ENCODE data around the gene EFNA5.
A peak's percentile ranks its signal among the peaks of the same experiment; 100 is the strongest.
"Not testable (repeated sequence)": the region's sequence is repeated elsewhere in the genome, so short reads cannot be mapped to it uniquely, and the experiment has no call there.

EFNA5 gene

GRCh38 chr5:107472620-107473064 is 198.1 kb downstream of the EFNA5 start:
- intact Hi-C loops (cut with DNase I) = no loop called here
- no peak for DNase-seq

DNA sequence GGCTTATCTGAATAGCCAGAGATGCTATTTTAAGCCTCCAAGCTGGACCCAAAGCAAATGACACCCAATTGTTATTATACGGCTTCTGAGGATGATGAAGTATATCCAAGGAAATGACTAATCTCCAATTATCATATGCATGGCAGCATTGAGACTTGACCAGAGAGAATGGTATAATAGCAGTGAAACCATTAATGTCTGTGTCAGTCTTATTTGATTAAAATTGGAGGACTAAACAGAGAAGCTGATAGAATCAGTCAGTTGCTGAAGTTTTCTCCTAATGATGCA is 200.5 kb downstream of the EFNA5 start:
- DNase-seq = no peak
- intact Hi-C loops (cut with DNase I) = no loop called here

DNA sequence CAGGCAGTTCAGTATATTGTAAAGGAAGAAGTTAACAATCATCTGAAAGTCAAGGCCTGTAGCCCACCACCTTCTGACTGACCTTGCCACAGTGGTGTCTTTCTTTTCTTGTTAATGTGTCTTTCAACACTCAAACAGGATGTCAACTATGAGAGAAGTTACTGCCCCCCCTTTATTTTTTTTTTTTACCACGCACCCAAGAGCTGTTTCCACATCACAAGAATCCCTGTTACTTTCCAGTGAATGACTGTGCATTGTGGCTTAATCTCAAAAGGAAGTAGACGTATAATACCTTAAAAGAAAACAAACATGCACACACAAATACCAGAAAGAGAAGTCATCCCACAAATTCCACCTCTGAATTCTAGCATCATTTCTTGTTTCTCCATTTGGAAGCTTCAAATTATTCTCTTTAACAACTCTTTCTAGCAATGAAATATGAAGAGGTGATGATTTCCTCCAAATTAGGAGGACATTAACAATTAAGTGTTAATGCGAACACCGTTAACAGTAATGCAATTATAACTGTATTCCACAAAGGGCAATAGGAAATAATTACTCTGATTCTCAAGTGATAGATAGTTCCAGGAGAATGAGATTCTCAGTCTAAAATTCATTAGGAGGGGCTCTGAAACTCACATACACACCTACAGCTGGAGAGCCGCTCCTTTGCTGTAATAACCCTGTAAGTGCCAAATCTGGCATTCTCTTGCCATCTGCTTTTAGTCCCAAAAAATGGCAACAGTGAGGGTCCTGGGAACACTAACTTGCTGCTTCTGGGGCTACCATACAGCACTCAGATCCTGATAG is 201.0 kb downstream of the EFNA5 start:
- no peak for DNase-seq
- intact Hi-C loops (cut with DNase I) = no loop called here

- intact Hi-C loops (cut with DNase I) = no loop called here
- DNase-seq = no peak
Observed at GRCh38 chr5:107469064-107469463, 201.7 kb downstream of the EFNA5 start.

GRCh38 chr5:107468276-107468675 is 202.5 kb downstream of the EFNA5 start:
- intact Hi-C loops (cut with DNase I) = no loop called here
- no peak for DNase-seq

DNA sequence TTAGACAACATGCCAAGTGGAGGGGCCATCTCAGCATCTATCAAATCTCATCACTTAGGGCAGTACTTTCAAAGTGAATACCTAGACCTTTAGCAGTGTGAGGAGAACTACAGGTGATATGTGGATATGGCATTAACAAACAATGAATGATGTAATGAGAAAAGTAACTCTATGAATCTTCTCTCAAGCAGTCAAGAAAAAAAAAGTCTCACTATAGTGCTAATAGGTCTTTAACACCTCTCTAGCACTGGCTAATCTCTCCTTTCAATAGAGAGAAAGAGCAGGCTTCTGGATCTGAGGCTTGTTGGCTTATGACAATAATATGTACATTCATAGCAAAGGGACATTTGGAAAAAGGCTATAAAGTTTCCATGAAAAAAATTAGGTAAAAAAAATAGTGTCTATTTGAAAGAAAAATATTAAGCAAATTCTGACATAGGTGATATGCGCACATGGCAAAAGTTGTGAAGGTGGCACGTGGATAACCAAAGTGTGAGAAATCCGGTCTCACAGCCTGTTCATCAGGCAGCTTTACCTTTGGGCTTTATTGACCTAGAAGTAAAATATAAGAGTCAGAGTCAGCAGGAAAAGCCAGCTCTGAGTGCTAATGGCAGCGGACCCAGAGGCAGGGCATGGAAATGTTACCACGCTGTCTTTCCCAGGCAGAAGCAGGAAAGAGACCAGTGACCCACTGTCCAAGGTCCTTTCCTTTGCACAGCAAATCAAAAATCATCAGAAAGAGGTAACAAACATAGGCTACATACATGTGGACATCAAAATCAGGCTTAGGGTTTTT is 203.4 kb downstream of the EFNA5 start:
- intact Hi-C loops (cut with DNase I) = no loop called here
- no peak for DNase-seq

DNA sequence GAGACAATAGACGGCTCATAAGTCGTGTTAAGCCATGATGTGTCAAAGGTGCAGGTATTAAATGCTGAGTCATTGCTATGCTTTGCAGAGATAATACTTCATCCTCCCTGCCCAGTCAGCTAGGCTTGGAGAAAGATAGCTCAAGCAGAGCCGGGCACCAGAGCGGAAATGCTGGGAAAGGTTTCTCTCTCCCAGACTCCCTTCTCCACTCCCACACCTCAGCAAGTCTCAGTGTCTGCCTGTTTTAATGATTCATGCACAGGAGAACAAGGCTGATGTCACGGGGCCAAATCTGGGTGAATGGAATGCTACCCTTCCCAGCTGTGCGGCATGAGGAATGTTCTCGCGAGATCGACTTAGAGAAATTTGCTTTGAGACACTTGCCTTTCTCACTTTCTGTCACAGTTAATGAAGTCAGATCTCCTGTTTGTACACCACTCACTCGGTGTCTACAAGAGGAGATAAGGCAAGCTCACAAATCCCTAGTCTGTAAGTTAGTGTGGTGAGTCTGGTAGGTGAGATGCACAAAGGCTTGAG is 204.4 kb downstream of the EFNA5 start:
- DNase-seq = peak in 8 of 10 donors; percentile 12 to 76 (median 34)

GRCh38 chr5:107464876-107465275 is 205.9 kb downstream of the EFNA5 start:
- no peak for DNase-seq
- intact Hi-C loops (cut with DNase I) = no loop called here

More for the DNA sequence above, 204.4 kb downstream of the EFNA5 start:
- intact Hi-C loops (cut with DNase I) = no loop called here

DNA sequence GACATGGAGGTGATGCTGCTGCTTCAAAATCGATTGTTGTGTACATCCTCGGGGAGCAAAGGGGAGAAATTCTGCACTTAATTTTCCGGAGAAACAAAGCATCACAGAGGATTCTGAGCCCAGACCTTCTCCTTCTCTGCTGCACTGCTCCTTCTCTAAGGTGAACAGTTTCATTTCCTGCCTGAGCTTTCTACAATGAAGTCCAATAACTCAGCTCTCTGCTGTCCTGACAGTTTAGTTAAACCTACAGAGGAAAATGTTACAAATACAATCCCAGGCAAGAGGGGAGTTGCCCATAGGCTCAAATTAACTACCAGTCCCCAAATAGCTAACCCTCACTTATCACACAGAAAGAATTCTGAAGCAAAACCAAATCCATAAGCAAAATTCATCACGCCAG is 206.3 kb downstream of the EFNA5 start:
- DNase-seq = no peak
- intact Hi-C loops (cut with DNase I) = no loop called here

GRCh38 chr5:107463731-107464130 is 207.0 kb downstream of the EFNA5 start:
- DNase-seq = no peak
- intact Hi-C loops (cut with DNase I) = no loop called here

DNA sequence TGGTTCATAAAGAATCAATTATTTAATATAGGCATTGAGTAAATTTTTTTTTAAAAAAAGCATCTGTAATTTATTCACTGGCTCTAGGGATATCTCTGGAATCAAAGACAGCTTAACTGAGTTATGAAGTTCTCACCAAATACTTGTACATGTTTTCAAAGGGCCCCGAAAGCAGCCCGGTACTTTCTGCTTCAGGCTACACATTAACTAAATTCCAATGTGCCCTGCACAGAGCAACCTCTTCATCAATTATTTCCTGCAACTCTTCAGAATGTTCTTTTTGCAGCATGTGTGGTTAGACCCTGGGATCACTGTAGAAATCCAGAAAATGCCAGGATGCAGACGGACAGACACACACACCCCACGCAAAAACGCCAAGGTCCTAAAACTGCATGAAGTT is 209.0 kb downstream of the EFNA5 start:
- DNase-seq = no peak
- intact Hi-C loops (cut with DNase I) = no loop called here

- DNase-seq = no peak
- intact Hi-C loops (cut with DNase I) = no loop called here
Observed at GRCh38 chr5:107460789-107461188, 209.9 kb downstream of the EFNA5 start.

DNA sequence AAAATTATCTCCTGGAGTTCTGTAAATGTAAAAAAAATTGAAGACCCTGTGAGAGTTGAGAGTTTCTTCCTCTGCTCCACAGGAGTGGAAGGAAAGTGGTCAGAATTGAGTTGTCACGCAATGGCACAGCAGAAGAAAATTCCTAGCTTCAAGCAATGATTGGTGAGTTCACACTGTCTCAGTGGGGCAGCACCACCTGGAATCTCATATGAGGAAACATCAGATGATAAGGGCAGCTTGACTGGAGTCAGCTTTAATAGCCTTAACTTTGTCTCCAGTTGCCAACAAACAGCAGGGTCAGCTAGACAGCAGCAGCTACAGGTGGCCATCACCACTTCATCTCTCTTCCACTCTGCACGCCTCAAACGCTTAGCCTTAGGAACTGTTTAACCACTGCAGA is 211.1 kb downstream of the EFNA5 start:
- intact Hi-C loops (cut with DNase I) = no loop called here

DNA sequence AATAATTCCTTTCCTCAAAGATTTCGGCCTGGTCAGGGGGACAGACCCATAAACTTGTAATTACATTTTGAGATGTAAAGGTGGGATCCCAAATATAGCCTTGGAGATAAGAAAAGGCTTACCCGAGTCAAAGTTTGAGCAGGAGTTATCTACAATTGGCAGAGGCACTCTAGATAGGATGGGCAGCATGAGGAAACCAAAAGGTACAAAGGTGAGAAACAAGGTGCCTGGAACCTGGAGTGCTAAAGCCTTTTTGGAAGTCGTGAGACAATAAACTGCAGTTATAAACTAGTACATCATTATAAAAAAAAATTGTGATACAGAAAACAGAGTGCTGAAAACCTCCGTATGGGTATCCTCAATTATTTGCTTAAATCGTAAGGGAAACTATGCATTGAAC is 212.4 kb downstream of the EFNA5 start:
- DNase-seq = no peak
- intact Hi-C loops (cut with DNase I) = no loop called here

More for the DNA sequence above, 211.1 kb downstream of the EFNA5 start:
- DNase-seq = no peak

GRCh38 chr5:107457881-107458280 is 212.9 kb downstream of the EFNA5 start:
- intact Hi-C loops (cut with DNase I) = no loop called here
- DNase-seq = no peak

- no peak for DNase-seq
- intact Hi-C loops (cut with DNase I) = no loop called here
Observed at GRCh38 chr5:107457138-107457537, 213.6 kb downstream of the EFNA5 start.

DNA sequence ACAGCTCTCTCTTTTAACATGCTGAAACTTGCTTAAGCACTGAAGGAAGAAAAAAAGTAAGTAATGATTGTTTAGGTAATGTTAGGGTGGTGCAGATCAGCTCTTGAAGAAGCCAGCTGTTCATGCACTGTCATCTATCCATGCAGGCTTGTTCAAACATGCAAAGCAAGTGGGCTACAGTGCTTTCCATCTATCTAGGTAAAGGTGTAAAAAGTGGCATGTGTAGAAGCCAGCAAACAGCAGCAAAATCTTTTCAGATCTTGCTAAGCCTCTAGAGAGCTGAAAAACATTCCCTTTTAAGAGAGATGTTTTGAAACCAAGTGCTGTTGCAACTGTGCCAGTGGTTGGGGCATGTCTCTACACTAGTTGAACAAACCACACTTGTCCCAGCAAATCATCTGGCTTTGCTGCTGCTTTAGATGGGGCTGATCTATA is 214.4 kb downstream of the EFNA5 start:
- DNase-seq = no peak
- intact Hi-C loops (cut with DNase I) = no loop called here

DNA sequence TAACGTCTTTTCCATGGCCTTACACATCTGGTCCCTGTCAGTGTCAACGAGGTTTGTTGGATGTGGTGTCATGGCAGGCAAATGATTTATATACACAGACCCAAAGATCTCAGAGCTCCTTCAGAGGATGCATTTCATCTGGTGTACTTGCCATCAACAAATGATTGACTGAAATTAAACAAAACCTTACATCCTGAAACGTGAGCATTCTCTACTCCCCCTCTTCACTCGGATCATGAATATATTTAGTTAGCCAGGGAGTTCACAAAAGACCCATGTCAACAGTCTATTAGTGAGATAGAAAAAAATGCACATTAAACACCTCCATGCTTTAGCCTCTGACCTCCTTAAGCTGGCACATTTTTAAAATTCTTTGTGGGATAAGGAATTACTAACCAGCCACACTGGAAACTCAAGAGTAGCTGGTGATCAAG is 215.6 kb downstream of the EFNA5 start:
- intact Hi-C loops (cut with DNase I) = no loop called here
- DNase-seq = no peak

DNA sequence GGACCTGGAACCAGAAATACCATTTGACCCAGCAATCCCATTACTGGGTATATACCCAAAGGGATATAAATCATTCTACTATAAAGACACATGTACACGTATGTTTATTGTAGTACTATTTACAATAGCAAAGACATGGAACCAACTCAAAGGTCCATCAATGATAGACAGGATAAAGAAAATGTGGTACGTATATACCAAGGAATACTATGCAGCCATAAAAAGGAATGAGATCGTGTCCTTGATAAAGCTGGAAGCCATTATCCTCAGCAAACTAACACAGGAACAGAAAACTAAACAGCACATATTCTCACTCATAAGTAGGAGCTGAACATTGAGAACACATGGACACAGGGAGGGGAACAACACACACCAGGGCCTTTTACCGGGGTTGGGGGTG is 218.9 kb downstream of the EFNA5 start:
- intact Hi-C loops (cut with DNase I) = not testable (repeated sequence)

GRCh38 chr5:107451028-107451427 is 219.7 kb downstream of the EFNA5 start:
- intact Hi-C loops (cut with DNase I) = no loop called here
- no peak for DNase-seq

More for the DNA sequence above, 218.9 kb downstream of the EFNA5 start:
- DNase-seq = not testable (repeated sequence)

GRCh38 chr5:107450531-107450930 is 220.2 kb downstream of the EFNA5 start:
- intact Hi-C loops (cut with DNase I) = no loop called here
- DNase-seq = no peak

DNA sequence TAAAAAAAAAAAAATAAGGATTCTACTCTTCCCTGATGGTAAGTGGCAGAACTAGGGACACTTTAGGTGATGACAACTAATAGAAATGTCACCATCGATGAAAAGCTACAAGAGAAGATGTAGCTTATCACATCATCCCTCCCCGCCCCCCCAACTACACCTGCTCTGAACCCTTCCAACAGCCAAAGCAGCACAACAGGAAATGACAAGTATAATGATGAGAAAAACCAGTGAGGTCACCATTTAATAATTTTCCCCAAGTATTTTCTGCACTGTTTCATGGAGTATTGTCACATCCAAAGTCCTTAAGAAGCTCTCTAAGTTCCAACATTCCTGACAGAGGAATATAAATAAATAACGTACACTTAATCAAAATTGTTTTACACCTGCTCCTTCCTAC is 221.4 kb downstream of the EFNA5 start:
- intact Hi-C loops (cut with DNase I) = no loop called here
- DNase-seq = no peak
